ENCODE measurements around the gene KLF11.

DNA sequence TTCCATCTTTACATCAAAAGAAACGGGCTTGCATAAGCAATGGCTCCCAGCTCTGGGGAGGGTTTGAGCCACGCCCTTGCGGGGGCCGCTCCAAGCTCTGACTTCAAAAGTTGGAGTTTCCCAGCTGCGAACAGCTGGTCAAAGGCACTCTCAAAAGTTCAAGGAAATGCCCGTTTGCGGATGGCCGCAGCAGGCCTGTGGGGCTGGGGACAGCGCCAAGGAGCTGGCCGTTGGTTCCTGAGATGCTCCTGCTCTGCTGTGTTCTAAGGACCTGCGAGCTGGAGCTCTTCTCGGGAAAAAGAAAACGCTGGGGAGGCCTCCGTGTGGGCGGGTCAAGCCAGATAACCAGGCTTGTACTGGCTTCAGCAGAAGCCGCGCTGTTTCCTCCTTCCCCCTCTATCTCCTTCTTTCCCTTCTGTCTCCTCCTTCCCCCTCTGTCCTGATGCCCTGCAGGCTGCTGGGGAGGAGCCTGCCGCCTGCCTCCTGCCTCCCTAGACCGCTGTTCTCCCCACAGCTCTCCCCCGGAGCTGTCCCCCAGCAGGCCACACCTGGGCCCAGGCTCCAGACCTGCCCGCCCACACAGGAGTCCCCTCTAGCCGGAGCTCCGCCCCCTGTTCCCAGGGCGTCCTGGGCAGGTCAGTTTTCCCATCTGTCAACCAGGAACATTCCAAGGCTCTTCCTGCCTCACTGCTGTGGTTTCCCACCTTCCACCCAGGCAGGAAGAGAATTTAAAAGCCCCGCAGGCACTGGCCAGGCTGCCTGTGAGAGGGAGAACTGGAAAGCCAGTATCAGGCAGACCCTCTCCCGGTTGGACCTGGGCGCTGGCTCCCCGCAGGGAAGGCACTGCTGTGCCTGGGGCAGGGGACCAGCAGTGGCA, 14.1 kb downstream of the KLF11 start:
- no peak for TF ChIP-seq POLR2A (IDR thresholded peaks at IDR 0.05)
- TF ChIP-seq, protein P1, sequence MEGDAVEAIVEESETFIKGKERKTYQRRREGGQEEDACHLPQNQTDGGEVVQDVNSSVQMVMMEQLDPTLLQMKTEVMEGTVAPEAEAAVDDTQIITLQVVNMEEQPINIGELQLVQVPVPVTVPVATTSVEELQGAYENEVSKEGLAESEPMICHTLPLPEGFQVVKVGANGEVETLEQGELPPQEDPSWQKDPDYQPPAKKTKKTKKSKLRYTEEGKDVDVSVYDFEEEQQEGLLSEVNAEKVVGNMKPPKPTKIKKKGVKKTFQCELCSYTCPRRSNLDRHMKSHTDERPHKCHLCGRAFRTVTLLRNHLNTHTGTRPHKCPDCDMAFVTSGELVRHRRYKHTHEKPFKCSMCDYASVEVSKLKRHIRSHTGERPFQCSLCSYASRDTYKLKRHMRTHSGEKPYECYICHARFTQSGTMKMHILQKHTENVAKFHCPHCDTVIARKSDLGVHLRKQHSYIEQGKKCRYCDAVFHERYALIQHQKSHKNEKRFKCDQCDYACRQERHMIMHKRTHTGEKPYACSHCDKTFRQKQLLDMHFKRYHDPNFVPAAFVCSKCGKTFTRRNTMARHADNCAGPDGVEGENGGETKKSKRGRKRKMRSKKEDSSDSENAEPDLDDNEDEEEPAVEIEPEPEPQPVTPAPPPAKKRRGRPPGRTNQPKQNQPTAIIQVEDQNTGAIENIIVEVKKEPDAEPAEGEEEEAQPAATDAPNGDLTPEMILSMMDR (IDR thresholded peaks at IDR 0.05) = no peak
- no peak for TF ChIP-seq POLR2AphosphoS5 (IDR thresholded peaks at IDR 0.05)

Measured in suprapubic skin (tissue), 4 donors.